Measurements from ENCODE around the gene OLFML2B. TPM values are rescaled to one million over a fixed set of nuclear protein-coding genes. Genes with fewer than 3 reads are reported as not detected.

OLFML2B gene
- total RNA-seq, 4 donors from 2014 or later = 8.5 to 38.4 (median 12.9) TPM

GRCh38 chr1:161955606-161956005 lies 68.1 kb downstream of the OLFML2B start:
- no peak for DNase-seq
- Histone ChIP-seq H3K27me3 (no peaks in the 10 kb centered on the region), H3K4me3 (no peak overlapping the region), H3K4me1 (no peaks in the 10 kb centered on the region), H3K9me3 (no peaks in the 10 kb centered on the region), H3K36me3 (no peaks in the 10 kb centered on the region), H3K27ac (no peak overlapping the region)
- intact Hi-C loops (cut with DNase I; ENCODE audit: low total_unique reads) = no loop called here
- no peak for TF ChIP-seq POLR2A (IDR thresholded peaks at IDR 0.05)
- TF ChIP-seq CTCF (IDR thresholded peaks at IDR 0.05) = no peak

- Histone ChIP-seq H3K27ac (no peak overlapping the region), H3K4me1 (no peaks in the 10 kb centered on the region), H3K4me3 (no peak overlapping the region), H3K9me3 (no peaks in the 10 kb centered on the region), H3K27me3 (no peaks in the 10 kb centered on the region), H3K36me3 (no peaks in the 10 kb centered on the region)
- no peak for DNase-seq
- intact Hi-C loops (cut with DNase I; ENCODE audit: low total_unique reads) = no loop called here
- TF ChIP-seq CTCF (IDR thresholded peaks at IDR 0.05) (no peak), POLR2A (IDR thresholded peaks at IDR 0.05) (no peak)
Measured at GRCh38 chr1:161954466-161954865, 69.2 kb downstream of the OLFML2B start.

GRCh38 chr1:161954050-161954449 lies 69.6 kb downstream of the OLFML2B start:
- H3K36me3 ChIP-seq = no peaks in the 10 kb centered on the region
- intact Hi-C loops (cut with DNase I; ENCODE audit: low total_unique reads) = no loop called here
- TF ChIP-seq POLR2A (IDR thresholded peaks at IDR 0.05) = no peak
- no peak for TF ChIP-seq CTCF (IDR thresholded peaks at IDR 0.05)
- H3K4me1 ChIP-seq = no peaks in the 10 kb centered on the region
- H3K9me3 ChIP-seq = no peaks in the 10 kb centered on the region
- H3K4me3 ChIP-seq = no peak overlapping the region
- H3K27me3 ChIP-seq = no peaks in the 10 kb centered on the region
- no peak for DNase-seq
- no peak overlapping the region for H3K27ac ChIP-seq

- no peaks in the 10 kb centered on the region for H3K9me3 ChIP-seq
- H3K4me1 ChIP-seq = no peaks in the 10 kb centered on the region
- DNase-seq = no peak
- no peak overlapping the region for H3K27ac ChIP-seq
- no peaks in the 10 kb centered on the region for H3K27me3 ChIP-seq
- intact Hi-C loops (cut with DNase I; ENCODE audit: low total_unique reads) = no loop called here
- no peaks in the 10 kb centered on the region for H3K36me3 ChIP-seq
- TF ChIP-seq CTCF (IDR thresholded peaks at IDR 0.05) (no peak), POLR2A (IDR thresholded peaks at IDR 0.05) (no peak)
- H3K4me3 ChIP-seq = no peak overlapping the region
Measured at GRCh38 chr1:161953256-161953920, 70.3 kb downstream of the OLFML2B start.

GRCh38 chr1:161952607-161953172 lies 71.0 kb downstream of the OLFML2B start:
- H3K36me3 ChIP-seq = no peaks in the 10 kb centered on the region
- no peak for DNase-seq
- no peak overlapping the region for H3K27ac ChIP-seq
- no peaks in the 10 kb centered on the region for H3K27me3 ChIP-seq
- no peaks in the 10 kb centered on the region for H3K4me1 ChIP-seq
- TF ChIP-seq POLR2A (IDR thresholded peaks at IDR 0.05) (no peak), CTCF (IDR thresholded peaks at IDR 0.05) (no peak)
- H3K9me3 ChIP-seq = no peaks in the 10 kb centered on the region
- H3K4me3 ChIP-seq = no peak overlapping the region
- intact Hi-C loops (cut with DNase I; ENCODE audit: low total_unique reads) = no loop called here

All from uterus (tissue), 4 donors.